ENCODE data around the gene MON2. TPM values are rescaled to one million over a fixed set of nuclear protein-coding genes. Genes with fewer than 3 reads are reported as not detected.

MON2 gene
- total and polyA plus RNA-seq, 2 of the 8 experiments (the other 6 are each of a cell fraction or from before 2014, with no cell fraction given) = 3.8 to 21.8 TPM

GRCh38 chr12:62530596-62530995 is 64.0 kb downstream of the MON2 start:
- no peak overlapping the region for H3K56ac ChIP-seq (replicated peaks; ENCODE audit: insufficient read length, low read depth, low read length)
- H3K4me3 ChIP-seq (ENCODE audit: extremely low read depth in 1 of 4, insufficient read depth in 2 of 4, low read depth in 3 of 4, low read length in 4 of 4) = no peak overlapping the region
- ChIA-PET CTCF (ENCODE audit: partially characterized antibody) (no interaction called here), POLR2A (ENCODE audit: partially characterized antibody) (no interaction called here)
- H2BK12ac ChIP-seq (ENCODE audit: low read depth, low read length) = no peak overlapping the region
- H3K4ac ChIP-seq (replicated peaks; ENCODE audit: insufficient read length, low read depth, low read length) = no peak overlapping the region
- H4K20me1 ChIP-seq (replicated peaks in 1 of 2; ENCODE audit: control insufficient read depth in 1 of 2, insufficient read depth in 2 of 2, low read length in 2 of 2) = no peaks in the 10 kb centered on the region
- no peak overlapping the region for H4K91ac ChIP-seq (replicated peaks; ENCODE audit: insufficient read length, low read length)
- H2BK5ac ChIP-seq (ENCODE audit: low read depth, low read length) = no peak overlapping the region
- H3K9ac ChIP-seq (replicated peaks in 1 of 4; ENCODE audit: extremely low read depth in 1 of 4, low read depth in 3 of 4, low read length in 3 of 4) = no peak overlapping the region
- no peak for DNase-seq (ENCODE audit: low read depth in 1 of 2, low spot score in 2 of 2)
- H2AFZ ChIP-seq (ENCODE audit: low read length) = no peak overlapping the region
- no peak overlapping the region for H4K8ac ChIP-seq (ENCODE audit: extremely low read depth, insufficient read depth, low read length)
- no peak overlapping the region for H2BK120ac ChIP-seq (replicated peaks; ENCODE audit: low read depth, low read length)
- H3K9me3 ChIP-seq (ENCODE audit: insufficient read depth in 2 of 2, low read depth in 1 of 2, low read length in 1 of 2) = no peaks in the 10 kb centered on the region
- no peak overlapping the region for H3K14ac ChIP-seq (ENCODE audit: insufficient read length)
- no peaks in the 10 kb centered on the region for H3K27me3 ChIP-seq (replicated peaks in 1 of 4; ENCODE audit: control insufficient read depth in 3 of 4, extremely low read depth in 1 of 4, insufficient read depth in 3 of 4, low read length in 3 of 4)
- no peaks in the 10 kb centered on the region for H3K4me1 ChIP-seq (replicated peaks in 1 of 4; ENCODE audit: control insufficient read depth in 3 of 4, insufficient read depth in 4 of 4, low read length in 3 of 4)
- no peaks in the 10 kb centered on the region for H3K79me2 ChIP-seq (ENCODE audit: control insufficient read depth in 1 of 2, insufficient read depth in 2 of 2, low read length in 2 of 2)
- WGBS, 2 experiments (ENCODE audit: extremely low coverage in 1 of 2, insufficient coverage in 1 of 2, insufficient read length in 1 of 2, insufficient replicate concordance in 2 of 2, low coverage in 1 of 2, low lambda C conversion rate in 2 of 2, missing lambda C conversion rate in 1 of 2) = 93% methylated on average over 1 of the region's 1 CpG; no CpG with 5 or more reads in 1 of the 2 experiments
- H3K23me2 ChIP-seq (ENCODE audit: low read depth, low read length) = no peaks in the 10 kb centered on the region
- no peak overlapping the region for H3K23ac ChIP-seq (ENCODE audit: insufficient read length)
- H2AK5ac ChIP-seq (ENCODE audit: low read depth, low read length) = no peak overlapping the region
- no peak overlapping the region for H2BK20ac ChIP-seq (ENCODE audit: low read length)
- H3K27ac ChIP-seq (ENCODE audit: low read depth, low read length) = no peak overlapping the region
- H2BK15ac ChIP-seq (ENCODE audit: low read length) = no peak overlapping the region
- no peaks in the 10 kb centered on the region for H3K79me1 ChIP-seq (ENCODE audit: low read depth, low read length)
- no peak overlapping the region for H3K18ac ChIP-seq (ENCODE audit: extremely low read depth, low read length)
- no peak for FAIRE-seq
- peaks cover 0 to 12% (median 6%) of the 10 kb centered on the region in 4 experiments; a peak in 3 of 8 replicates for H3K36me3 ChIP-seq (ENCODE audit: control insufficient read depth in 2 of 4, insufficient read depth in 4 of 4, low read length in 3 of 4)
- H4K5ac ChIP-seq (ENCODE audit: insufficient read length, low read depth, low read length) = no peak overlapping the region
- no peak overlapping the region for H3K4me2 ChIP-seq (ENCODE audit: insufficient read depth in 1 of 2, low read depth in 2 of 2, low read length in 2 of 2)
- TF ChIP-seq GABPA (IDR thresholded peaks at IDR 0.05; ENCODE audit: borderline replicate concordance, insufficient read depth, low read length) (no peak), EP300 (IDR thresholded peaks at IDR 0.05; ENCODE audit: borderline replicate concordance in 1 of 2, low read depth in 2 of 2, low read length in 2 of 2) (no peak), FOSL1 (IDR thresholded peaks at IDR 0.05; ENCODE audit: insufficient read depth, low read depth, low read length) (no peak), NRF1 (IDR thresholded peaks at IDR 0.05; ENCODE audit: low read depth, low read length) (no peak), TBP (IDR thresholded peaks at IDR 0.05; ENCODE audit: low read depth, low read length) (no peak)
